Loucy (cell line): ENCODE results near the gene KY.

ENCODE experiments used
- H2AFZ ChIP-seq: fragments of 200-600 bp; sonication (generic); 2 replicates; pipeline ENCODE4 v1.6.0; 2016; ENCODE audit warnings: antibody characterized with exemption, mild to moderate bottlenecking, low read length, moderate library complexity
- H3F3A ChIP-seq: fragments of 200-600 bp; 2 replicates; pipeline ENCODE4 v1.6.0; 2016; ENCODE audit warnings: antibody characterized with exemption, low read depth, mild to moderate bottlenecking
- H3K27me3 ChIP-seq: fragments of 200-600 bp; sonication (generic); 2 replicates; pipeline ENCODE4 v1.6.1; 2014; ENCODE audit warnings: low read length, mild to moderate bottlenecking; ENCODE audit not compliant: insufficient read depth, poor library complexity, severe bottlenecking
- H3K36me3 ChIP-seq: fragments of 200-600 bp; sonication (generic); 2 replicates; pipeline ENCODE4 v1.6.1; 2016; ENCODE audit warnings: low read length; ENCODE audit not compliant: insufficient read depth
- H3K4me1 ChIP-seq: fragments of 200-600 bp; sonication (generic); 2 replicates; pipeline ENCODE4 v1.5.1; 2014; ENCODE audit warnings: low read length, mild to moderate bottlenecking; ENCODE audit not compliant: insufficient read depth, poor library complexity, severe bottlenecking
- H3K4me2 ChIP-seq: fragments of 200-600 bp; sonication (generic); 2 replicates; pipeline ENCODE4 v1.6.0; 2014; ENCODE audit warnings: antibody characterized with exemption, low read length, low read depth, mild to moderate bottlenecking; ENCODE audit not compliant: poor library complexity, severe bottlenecking
- H3K4me3 ChIP-seq: fragments of 200-600 bp; sonication (generic); 2 replicates; pipeline ENCODE4 v1.5.1; 2014; ENCODE audit warnings: low read length, mild to moderate bottlenecking, mixed read lengths; ENCODE audit not compliant: poor library complexity, severe bottlenecking
- H3K79me2 ChIP-seq: fragments of 200-600 bp; sonication (generic); 2 replicates; pipeline ENCODE4 v1.6.1; 2014; ENCODE audit warnings: low read length; ENCODE audit not compliant: insufficient read depth
- H3K9ac ChIP-seq: fragments of 200-600 bp; sonication (generic); 2 replicates; pipeline ENCODE4 v1.6.0; 2014; ENCODE audit warnings: mild to moderate bottlenecking, low read depth, low read length, moderate library complexity; ENCODE audit not compliant: poor library complexity, severe bottlenecking
- H3K9me2 ChIP-seq: fragments of 200-600 bp; sonication (generic); replicated peaks from 2 replicates; pipeline ENCODE4 v1.6.1; 2016; ENCODE audit warnings: low read depth, low read length, mixed read lengths
- H3K9me3 ChIP-seq: fragments of 200-600 bp; sonication (generic); 2 replicates; pipeline ENCODE4 v1.6.1; 2014; ENCODE audit warnings: mild to moderate bottlenecking, antibody characterized with exemption, low read length, low read depth; ENCODE audit not compliant: insufficient read depth
- H4K20me1 ChIP-seq: fragments of 200-600 bp; sonication (generic); 2 replicates; pipeline ENCODE4 v1.6.0; 2014; ENCODE audit warnings: antibody characterized with exemption, low read length, mild to moderate bottlenecking; ENCODE audit not compliant: insufficient read depth, poor library complexity, severe bottlenecking
- CTCF ChIP-seq: fragments of 200-600 bp; sonication (generic); conservative IDR thresholded peaks from 2 replicates; pipeline ENCODE4 v1.5.1; 2014; ENCODE audit warnings: mild to moderate bottlenecking, antibody characterized with exemption, low read length
- EZH2phosphoT487 ChIP-seq: fragments of 200-600 bp; IDR thresholded peaks from 2 replicates; pipeline ENCODE4 v1.6.1; 2018; ENCODE audit warnings: antibody characterized with exemption, mild to moderate bottlenecking, moderate library complexity, borderline replicate concordance

Gene KY

GRCh38 chr3:134606033-134607025 lies 44.5 kb downstream of the KY start:
- Histone ChIP-seq H3K4me3 (no peak overlapping the region), H3K9ac (no peak overlapping the region), H3F3A (no peaks in the 10 kb centered on the region), H3K36me3 (no peaks in the 10 kb centered on the region), H2AFZ (no peak overlapping the region), H3K27me3 (no peaks in the 10 kb centered on the region), H3K9me3 (no peaks in the 10 kb centered on the region), H3K4me2 (no peak overlapping the region), H3K9me2 (no peaks in the 10 kb centered on the region), H4K20me1 (no peaks in the 10 kb centered on the region), H3K79me2 (no peaks in the 10 kb centered on the region), H3K4me1 (peaks cover 7% of the 10 kb centered on the region)
- no peak for TF ChIP-seq CTCF
- TF ChIP-seq EZH2phosphoT487 = no peak

GRCh38 chr3:134605556-134605955 lies 45.3 kb downstream of the KY start:
- Histone ChIP-seq H3K4me1 (peaks cover 7% of the 10 kb centered on the region), H3K4me2 (no peak overlapping the region), H3K9me3 (no peaks in the 10 kb centered on the region), H3K27me3 (no peaks in the 10 kb centered on the region), H3K9me2 (no peaks in the 10 kb centered on the region), H3F3A (no peaks in the 10 kb centered on the region), H3K79me2 (no peaks in the 10 kb centered on the region), H4K20me1 (no peaks in the 10 kb centered on the region), H2AFZ (no peak overlapping the region), H3K4me3 (no peak overlapping the region), H3K9ac (no peak overlapping the region), H3K36me3 (no peaks in the 10 kb centered on the region)
- TF ChIP-seq EZH2phosphoT487 (no peak), CTCF (no peak)

- Histone ChIP-seq H3K27me3 (no peaks in the 10 kb centered on the region), H3K4me2 (no peak overlapping the region), H3K4me3 (no peak overlapping the region), H3K4me1 (peaks cover 7% of the 10 kb centered on the region), H3K9me3 (no peaks in the 10 kb centered on the region), H2AFZ (no peak overlapping the region), H3F3A (no peaks in the 10 kb centered on the region), H3K79me2 (no peaks in the 10 kb centered on the region), H3K36me3 (no peaks in the 10 kb centered on the region), H4K20me1 (no peaks in the 10 kb centered on the region), H3K9ac (no peak overlapping the region), H3K9me2 (no peaks in the 10 kb centered on the region)
- TF ChIP-seq CTCF (no peak), EZH2phosphoT487 (no peak)
Measured at GRCh38 chr3:134603956-134604355, 46.9 kb downstream of the KY start.
